H9 (cell line): ENCODE data around the gene KRTAP1-1. TPM values are rescaled to one million over a fixed set of nuclear protein-coding genes. Genes with fewer than 3 reads are reported as not detected.

Source experiments
- DNase-seq: peaks from one replicate; pipeline ENCODE4 v3.0.0-alpha.2; 2017
- H2AFZ ChIP-seq: one replicate; pipeline ENCODE4 v1.6.1; 2013; ENCODE audit warnings: mild to moderate bottlenecking, low read length, control low read depth, moderate library complexity
- H2AK5ac ChIP-seq: 2 replicates; pipeline ENCODE4 v1.6.1; 2013; ENCODE audit warnings: low read length, control low read depth, mixed read lengths; ENCODE audit not compliant: insufficient read length
- H2BK120ac ChIP-seq: one replicate; pipeline ENCODE4 v1.6.1; 2013; ENCODE audit warnings: low read depth, mild to moderate bottlenecking, low read length, control low read depth, inconsistent platforms; ENCODE audit not compliant: poor library complexity, severe bottlenecking
- H2BK12ac ChIP-seq: 2 replicates; pipeline ENCODE4 v1.6.1; 2013; ENCODE audit warnings: low read length, control low read depth, mixed read lengths, low read depth; ENCODE audit not compliant: insufficient read length
- H2BK15ac ChIP-seq: 2 replicates; pipeline ENCODE4 v1.6.1; 2013; ENCODE audit warnings: low read depth, low read length, control low read depth
- H2BK20ac ChIP-seq: one replicate; pipeline ENCODE4 v1.6.1; 2013; ENCODE audit warnings: low read depth, mild to moderate bottlenecking, low read length, control low read depth, inconsistent platforms; ENCODE audit not compliant: poor library complexity, severe bottlenecking
- H2BK5ac ChIP-seq: 2 replicates; pipeline ENCODE4 v1.6.1; 2013; ENCODE audit warnings: low read length, control low read depth, mixed read lengths; ENCODE audit not compliant: insufficient read length
- H3K14ac ChIP-seq: 2 replicates; pipeline ENCODE4 v1.6.1; 2013; ENCODE audit warnings: low read length, control low read depth; ENCODE audit not compliant: insufficient read depth
- H3K18ac ChIP-seq: 2 replicates; pipeline ENCODE4 v1.6.1; 2013; ENCODE audit warnings: low read depth, mild to moderate bottlenecking, mixed read lengths, low read length, control low read depth; ENCODE audit not compliant: insufficient read length
- H3K23ac ChIP-seq: 2 replicates; pipeline ENCODE4 v1.6.1; 2013; ENCODE audit warnings: low read length, control low read depth, mixed read lengths, low read depth; ENCODE audit not compliant: insufficient read length
- H3K23me2 ChIP-seq: 2 replicates; pipeline ENCODE4 v1.6.1; 2013; ENCODE audit warnings: low read depth, mild to moderate bottlenecking, mixed read lengths, low read length, control low read depth; ENCODE audit not compliant: insufficient read length, poor library complexity, severe bottlenecking
- H3K27ac ChIP-seq: 2 replicates; pipeline ENCODE4 v1.5.1; 2013; ENCODE audit warnings: low read length, control low read depth, mixed read lengths, low read depth; ENCODE audit not compliant: insufficient read length
- H3K27me3 ChIP-seq: 2 replicates; pipeline ENCODE4 v1.6.1; 2013; ENCODE audit warnings: low read length, control low read depth, inconsistent platforms; ENCODE audit not compliant: insufficient read depth
- H3K4ac ChIP-seq: 2 replicates; pipeline ENCODE4 v1.6.1; 2013; ENCODE audit warnings: low read depth, mild to moderate bottlenecking, control low read depth, inconsistent platforms, low read length, moderate library complexity
- H3K4me1 ChIP-seq: 2 replicates; pipeline ENCODE4 v1.6.1; 2013; ENCODE audit warnings: low read length, control low read depth, inconsistent platforms; ENCODE audit not compliant: insufficient read depth
- H3K4me2 ChIP-seq: 2 replicates; pipeline ENCODE4 v1.6.1; 2013; ENCODE audit warnings: low read length, control low read depth, mixed read lengths; ENCODE audit not compliant: insufficient read length, insufficient read depth
- H3K56ac ChIP-seq: 2 replicates; pipeline ENCODE4 v1.6.1; 2013; ENCODE audit warnings: low read depth, mild to moderate bottlenecking, mixed read lengths, low read length, control low read depth; ENCODE audit not compliant: insufficient read length
- H3K79me1 ChIP-seq: 2 replicates; pipeline ENCODE4 v1.6.1; 2013; ENCODE audit warnings: low read depth, mild to moderate bottlenecking, moderate library complexity, low read length, control low read depth, inconsistent platforms; ENCODE audit not compliant: insufficient read depth, poor library complexity, severe bottlenecking
- H3K79me2 ChIP-seq: 2 replicates; pipeline ENCODE4 v1.6.1; 2013; ENCODE audit warnings: low read length, control low read depth, inconsistent platforms; ENCODE audit not compliant: insufficient read depth
- H3K9ac ChIP-seq: 2 replicates; pipeline ENCODE4 v1.6.1; 2013; ENCODE audit warnings: low read length, control low read depth, mixed read lengths; ENCODE audit not compliant: insufficient read length; ENCODE audit errors: extremely low read depth
- H3K9me3 ChIP-seq: one replicate; pipeline ENCODE4 v1.6.1; 2013; ENCODE audit warnings: low read depth, low read length, inconsistent platforms; ENCODE audit not compliant: control insufficient read depth
- H3T11ph ChIP-seq: one replicate; pipeline ENCODE4 v1.6.1; 2013; ENCODE audit warnings: mild to moderate bottlenecking, low read length, control low read depth, inconsistent platforms
- H4K20me1 ChIP-seq: one replicate; pipeline ENCODE4 v1.6.1; 2013; ENCODE audit not compliant: control insufficient read depth, insufficient read length, insufficient read depth
- H4K5ac ChIP-seq: 2 replicates; pipeline ENCODE4 v1.6.1; 2013; ENCODE audit warnings: low read depth, mild to moderate bottlenecking, mixed read lengths, low read length, control low read depth; ENCODE audit not compliant: insufficient read length
- H4K8ac ChIP-seq: replicated peaks from 2 replicates; pipeline ENCODE4 v1.6.1; 2013; ENCODE audit warnings: low read length, control low read depth, mixed read lengths, low read depth; ENCODE audit not compliant: insufficient read length
- H4K91ac ChIP-seq: 2 replicates; pipeline ENCODE4 v1.6.1; 2013; ENCODE audit warnings: low read depth, mild to moderate bottlenecking, moderate library complexity, mixed read lengths, low read length, control low read depth; ENCODE audit not compliant: insufficient read length
- H3K27ac Mint-ChIP-seq, 3 experiments: 2 replicates in 2 of 3; 3 replicates in 1 of 3; pipeline ENCODE4 v1.8.0; 2020 to 2021; ENCODE audit warnings: mixed read lengths in 3 of 3, mild to moderate bottlenecking in 1 of 3, moderate library complexity in 1 of 3
- H3K27me3 Mint-ChIP-seq: 2 replicates; pipeline ENCODE4 v1.8.0; 2021; ENCODE audit warnings: low read depth, mild to moderate bottlenecking, moderate library complexity, mixed read lengths
- H3K36me3 Mint-ChIP-seq, 3 experiments: 2 replicates in 2 of 3; 3 replicates in 1 of 3; pipeline ENCODE4 v1.8.0; 2020 to 2021; ENCODE audit warnings: low read depth in 3 of 3, mixed read lengths in 3 of 3; ENCODE audit not compliant: insufficient read depth in 1 of 3
- H3K4me1 Mint-ChIP-seq, 2 experiments: 2 replicates each; pipeline ENCODE4 v1.8.0; 2020; ENCODE audit warnings: mixed read lengths in 2 of 2
- H3K4me3 Mint-ChIP-seq, 2 experiments: 2 replicates in 1 of 2; 3 replicates in 1 of 2; pipeline ENCODE4 v1.8.0; 2020 to 2021; ENCODE audit warnings: mild to moderate bottlenecking in 2 of 2, mixed read lengths in 2 of 2, moderate library complexity in 1 of 2
- H3K9me3 Mint-ChIP-seq, 2 experiments: 2 replicates in 1 of 2; 3 replicates in 1 of 2; pipeline ENCODE4 v1.8.0; 2020; ENCODE audit warnings: mild to moderate bottlenecking in 2 of 2, mixed read lengths in 2 of 2, moderate library complexity in 1 of 2
- total RNA-seq: library from RNA; stranded (reverse); gene quantifications from 2 replicates; pipeline ENCODE4 v1.2.1, GENCODE V29; 2021
- TF ChIP-seq, protein P1 (sequence below): fragments of 200-600 bp; sonication (generic); conservative IDR thresholded peaks from 3 replicates; pipeline ENCODE4 v1.8.0; 2021; ENCODE audit warnings: antibody characterized with exemption, mild to moderate bottlenecking

KRTAP1-1 gene
- total RNA-seq, 1 experiment from 2014 or later, result not detected

DNA sequence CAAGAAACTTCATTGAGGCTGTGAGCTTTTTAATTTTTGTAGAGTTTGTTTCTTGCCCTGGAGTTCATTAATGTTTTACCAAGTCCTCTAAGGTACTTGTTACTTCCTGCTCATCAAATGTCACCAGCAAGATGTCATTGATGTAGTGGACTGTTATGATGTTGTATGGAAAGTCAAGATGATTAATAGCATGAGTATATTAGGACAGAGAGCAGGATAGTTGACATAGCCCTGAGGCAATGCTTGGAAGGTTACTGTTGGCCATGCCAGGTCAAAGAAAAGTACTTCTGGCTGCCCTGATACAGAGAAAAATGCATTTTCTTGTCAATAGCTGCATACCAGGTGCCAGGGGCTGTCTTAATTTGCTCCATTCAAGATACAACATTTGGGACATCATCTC, 20.9 kb downstream of the KRTAP1-1 start:
- H3K9me3 ChIP-seq, result no peaks in the 10 kb centered on the region

More for the DNA sequence above, 20.9 kb downstream of the KRTAP1-1 start:
- Histone ChIP-seq H3K56ac (no peak overlapping the region), H3K27me3 (no peaks in the 10 kb centered on the region), H3K14ac (no peak overlapping the region), H3K79me1 (no peaks in the 10 kb centered on the region), H2BK5ac (no peak overlapping the region), H3K27ac (no peak overlapping the region), H4K5ac (no peak overlapping the region), H2AFZ (no peak overlapping the region), H3K23ac (no peak overlapping the region), H3K79me2 (no peaks in the 10 kb centered on the region), H3K18ac (no peak overlapping the region), H3K23me2 (no peaks in the 10 kb centered on the region), H3K4ac (no peak overlapping the region), H2BK12ac (no peak overlapping the region), H3K9ac (no peak overlapping the region), H3T11ph (no peak overlapping the region), H4K8ac (no peak overlapping the region), H2BK15ac (no peak overlapping the region), H4K91ac (no peak overlapping the region), H4K20me1 (no peaks in the 10 kb centered on the region), H3K4me1 (no peaks in the 10 kb centered on the region), H2BK20ac (no peak overlapping the region), H2BK120ac (no peak overlapping the region), H3K4me2 (no peak overlapping the region), H2AK5ac (no peak overlapping the region)
- Mint-ChIP-seq H3K36me3 (no peaks in the 10 kb centered on the region), H3K4me3 (no peak overlapping the region), H3K27ac (no peak overlapping the region), H3K4me1 (peaks cover 0 to 2% of the 10 kb centered on the region in 2 experiments; a peak in 1 of 4 replicates), H3K9me3 (peaks cover 0 to 3% of the 10 kb centered on the region in 2 experiments; a peak in 1 of 5 replicates), H3K27me3 (0 out of 2 replicates have a peak, but pooled peaks cover 2% of the 10 kb centered on the region)
- TF ChIP-seq, protein P1, sequence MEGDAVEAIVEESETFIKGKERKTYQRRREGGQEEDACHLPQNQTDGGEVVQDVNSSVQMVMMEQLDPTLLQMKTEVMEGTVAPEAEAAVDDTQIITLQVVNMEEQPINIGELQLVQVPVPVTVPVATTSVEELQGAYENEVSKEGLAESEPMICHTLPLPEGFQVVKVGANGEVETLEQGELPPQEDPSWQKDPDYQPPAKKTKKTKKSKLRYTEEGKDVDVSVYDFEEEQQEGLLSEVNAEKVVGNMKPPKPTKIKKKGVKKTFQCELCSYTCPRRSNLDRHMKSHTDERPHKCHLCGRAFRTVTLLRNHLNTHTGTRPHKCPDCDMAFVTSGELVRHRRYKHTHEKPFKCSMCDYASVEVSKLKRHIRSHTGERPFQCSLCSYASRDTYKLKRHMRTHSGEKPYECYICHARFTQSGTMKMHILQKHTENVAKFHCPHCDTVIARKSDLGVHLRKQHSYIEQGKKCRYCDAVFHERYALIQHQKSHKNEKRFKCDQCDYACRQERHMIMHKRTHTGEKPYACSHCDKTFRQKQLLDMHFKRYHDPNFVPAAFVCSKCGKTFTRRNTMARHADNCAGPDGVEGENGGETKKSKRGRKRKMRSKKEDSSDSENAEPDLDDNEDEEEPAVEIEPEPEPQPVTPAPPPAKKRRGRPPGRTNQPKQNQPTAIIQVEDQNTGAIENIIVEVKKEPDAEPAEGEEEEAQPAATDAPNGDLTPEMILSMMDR, result no peak
- no peak for DNase-seq
